ENCODE results near the gene HMX2. TPM values are rescaled to one million over a fixed set of nuclear protein-coding genes. Genes with fewer than 3 reads are reported as not detected.

The HMX2 gene
- total RNA-seq, 1 experiment from 2014 or later, result not detected

DNA sequence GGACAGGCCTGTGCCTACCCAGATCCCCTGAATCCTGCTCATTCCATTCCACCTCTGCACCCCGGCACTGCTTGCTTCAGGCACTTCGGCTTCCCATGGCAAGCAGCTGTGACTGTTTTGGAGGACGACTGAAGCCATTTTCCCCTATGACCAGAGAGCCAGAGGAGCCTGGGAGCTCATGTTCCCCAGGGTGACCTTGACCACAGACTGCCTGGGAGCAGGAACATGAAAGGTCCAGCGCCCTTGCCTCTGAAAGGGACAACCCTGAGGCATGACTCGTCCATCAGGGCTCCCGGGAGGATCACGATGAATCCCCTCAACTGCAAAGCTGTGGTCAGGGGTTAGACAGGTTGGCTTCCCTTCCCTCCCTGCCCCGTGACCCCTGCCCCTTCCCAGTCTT, 28.9 kb upstream of the HMX2 start:
- H2AFZ ChIP-seq (ENCODE audit: low read depth, low read length, poor library complexity, severe bottlenecking), result no peak overlapping the region
- ChIA-PET POLR2A (no interaction called here), RAD21 (ENCODE audit: low non-redundant PET in 1 of 2, low total read pairs in 2 of 2, uncharacterized antibody in 2 of 2, unreplicated experiment in 2 of 2) (no interaction called here), CTCF (no interaction called here)
- H3K4me1 ChIP-seq (ENCODE audit: control insufficient read depth in 1 of 2, insufficient read depth in 2 of 2, low read length in 2 of 2), result no peaks in the 10 kb centered on the region
- no peak overlapping the region for H3K4me2 ChIP-seq (ENCODE audit: low read length)
- no peaks in the 10 kb centered on the region for H4K20me1 ChIP-seq (ENCODE audit: insufficient read depth)
- intact Hi-C loops (cut with micrococcal nuclease), result no loop called here
- BruUV-seq (replicated peaks), result no TSS peak
- ATAC-seq (no peak), DNase-seq (ENCODE audit: low read depth, low spot score) (no peak)
- H3K27me3 ChIP-seq (ENCODE audit: insufficient read depth, low read length), result no peaks in the 10 kb centered on the region
- no peaks in the 10 kb centered on the region for H3K36me3 ChIP-seq (ENCODE audit: control insufficient read depth in 1 of 2, insufficient read depth in 2 of 2, low read length in 2 of 2)
- no peak overlapping the region for H3K27ac ChIP-seq (ENCODE audit: low read depth, low read length)
- TF ChIP-seq ZFX (IDR thresholded peaks at IDR 0.05) (no peak), SP1 (IDR thresholded peaks at IDR 0.05; ENCODE audit: low read depth) (no peak)
- H3K9me2 ChIP-seq (ENCODE audit: insufficient read depth), result no peaks in the 10 kb centered on the region
- H3K9me3 ChIP-seq (ENCODE audit: control insufficient read depth in 1 of 2, insufficient read depth in 1 of 2, low read depth in 1 of 2, low read length in 2 of 2), result no peaks in the 10 kb centered on the region
- H3K79me2 ChIP-seq (ENCODE audit: insufficient read depth, low read length), result no peaks in the 10 kb centered on the region
- H3K4me3 ChIP-seq (replicated peaks in 1 of 2; ENCODE audit: low read depth in 1 of 2, low read length in 2 of 2), result no peak overlapping the region
- no peak overlapping the region for H3K9ac ChIP-seq (ENCODE audit: low read length)

DNA sequence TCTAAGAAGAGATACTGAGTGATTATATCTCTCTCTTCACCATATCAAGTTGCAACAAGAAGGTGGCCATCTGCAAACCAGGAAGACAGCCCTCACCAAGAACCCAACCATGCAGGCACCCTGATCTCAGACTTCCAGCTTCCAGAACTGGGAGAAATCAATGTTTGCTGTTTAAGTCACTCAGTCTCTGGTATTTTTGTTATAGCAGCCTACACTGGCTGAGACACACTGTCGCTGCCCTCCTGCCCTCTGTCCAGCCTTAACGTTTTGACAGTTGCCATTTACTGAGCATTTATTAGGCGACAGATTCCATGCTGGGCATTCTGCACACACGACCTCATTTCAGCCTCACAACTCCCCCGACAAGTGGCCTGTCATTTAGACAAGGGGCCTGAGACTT, 21.7 kb upstream of the HMX2 start:
- H3K79me2 ChIP-seq (ENCODE audit: insufficient read depth, low read length), result no peaks in the 10 kb centered on the region
- H3K4me1 ChIP-seq (ENCODE audit: control insufficient read depth in 1 of 2, insufficient read depth in 2 of 2, low read length in 2 of 2), result peaks cover 0 to 7% of the 10 kb centered on the region in 2 experiments; a peak in 2 of 4 replicates
- no peaks in the 10 kb centered on the region for H3K36me3 ChIP-seq (ENCODE audit: control insufficient read depth in 1 of 2, insufficient read depth in 2 of 2, low read length in 2 of 2)
- 0 out of 2 replicates have a peak, but pooled peaks cover 5% of the 10 kb centered on the region for H3K27me3 ChIP-seq (ENCODE audit: insufficient read depth, low read length)
- no TSS peak for BruUV-seq (replicated peaks)
- no peak for TF ChIP-seq POLR2AphosphoS5 (IDR thresholded peaks at IDR 0.05; ENCODE audit: low read depth, low read length)
- TF ChIP-seq, protein P1, sequence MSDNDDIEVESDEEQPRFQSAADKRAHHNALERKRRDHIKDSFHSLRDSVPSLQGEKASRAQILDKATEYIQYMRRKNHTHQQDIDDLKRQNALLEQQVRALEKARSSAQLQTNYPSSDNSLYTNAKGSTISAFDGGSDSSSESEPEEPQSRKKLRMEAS (IDR thresholded peaks at IDR 0.05), result no peak
- ChIA-PET CTCF (no interaction called here), POLR2A (no interaction called here), RAD21 (ENCODE audit: low non-redundant PET in 1 of 2, low total read pairs in 2 of 2, uncharacterized antibody in 2 of 2, unreplicated experiment in 2 of 2) (no interaction called here)
- H3K9me2 ChIP-seq (ENCODE audit: insufficient read depth), result no peaks in the 10 kb centered on the region
- H3K27ac ChIP-seq (ENCODE audit: low read depth, low read length), result no peak overlapping the region
- H3K4me3 ChIP-seq (replicated peaks in 1 of 2; ENCODE audit: low read depth in 1 of 2, low read length in 2 of 2), result no peak overlapping the region
- no peak overlapping the region for H3K4me2 ChIP-seq (ENCODE audit: low read length)
- no peak overlapping the region for H3K9ac ChIP-seq (ENCODE audit: low read length)
- H2AFZ ChIP-seq (ENCODE audit: low read depth, low read length, poor library complexity, severe bottlenecking), result no peak overlapping the region
- intact Hi-C loops (cut with micrococcal nuclease), result no loop called here
- H4K20me1 ChIP-seq (ENCODE audit: insufficient read depth), result no peaks in the 10 kb centered on the region
- no peaks in the 10 kb centered on the region for H3K9me3 ChIP-seq (ENCODE audit: control insufficient read depth in 1 of 2, insufficient read depth in 1 of 2, low read depth in 1 of 2, low read length in 2 of 2)
- DNase-seq (ENCODE audit: low read depth, low spot score) (no peak), ATAC-seq (no peak)
